Erythroblast (primary cell): ENCODE measurements around the gene TMEM223.
"Not testable (repeated sequence)": the region's sequence is repeated elsewhere in the genome, so short reads cannot be mapped to it uniquely, and the experiment has no call there.

Experiments
- DNase-seq, 2 experiments: peaks; one replicate each; lab custom pipeline; 2025; lab: John Stamatoyannopoulos, UW
- GATA1 ChIP-seq: IDR thresholded peaks from 2 replicates; pipeline ENCODE4 v1.6.1; 2011; ENCODE audit warnings: low read depth, mild to moderate bottlenecking, control low read depth, low read length, moderate library complexity
- POLR2A ChIP-seq: IDR thresholded peaks from 2 replicates; pipeline ENCODE4 v1.6.1; 2011; ENCODE audit warnings: mild to moderate bottlenecking, low read length

TMEM223 gene

DNA sequence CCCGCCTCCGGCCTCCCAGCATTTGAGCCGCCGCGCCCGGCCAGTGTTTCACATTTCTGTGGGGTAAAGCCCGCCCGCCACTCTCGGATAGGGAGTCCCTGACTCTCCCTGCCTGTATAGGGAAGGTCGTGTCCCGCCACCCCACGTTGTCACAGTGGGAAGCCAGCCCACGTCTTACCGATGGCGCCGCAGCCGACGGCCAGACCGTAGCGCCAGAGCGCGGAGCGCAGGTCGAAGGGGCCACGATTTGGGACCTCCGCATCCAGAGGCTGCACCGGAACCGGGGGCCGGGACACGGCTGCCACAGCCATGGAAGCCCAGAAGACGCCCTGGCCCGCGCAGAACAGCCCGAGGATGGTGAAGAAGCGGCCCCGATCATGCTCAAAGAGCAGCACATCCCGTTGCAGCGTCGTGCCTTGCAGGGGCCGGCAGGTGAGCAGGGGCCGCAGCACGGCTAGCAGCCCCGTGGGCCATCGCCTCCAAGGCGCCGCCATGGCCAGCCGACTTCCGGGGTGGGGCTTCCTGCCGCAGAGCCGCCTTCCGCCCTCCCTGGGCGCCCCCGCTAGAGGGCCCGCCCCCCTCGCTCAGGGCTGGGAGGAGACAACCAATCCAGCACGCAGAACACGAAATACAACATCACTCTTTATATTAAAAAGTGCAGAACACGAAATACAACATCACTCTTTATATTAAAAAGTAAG, at the start of gene TMEM223:
Gene TMEM223 (minus strand): TSS at position 506 of the 701 bp plus-strand sequence. CDS start 12 bp downstream, at position 494.
- TF ChIP-seq POLR2A (peak; percentile 87), GATA1 (no peak)
- peak; percentile 87 to 91 for DNase-seq

DNA sequence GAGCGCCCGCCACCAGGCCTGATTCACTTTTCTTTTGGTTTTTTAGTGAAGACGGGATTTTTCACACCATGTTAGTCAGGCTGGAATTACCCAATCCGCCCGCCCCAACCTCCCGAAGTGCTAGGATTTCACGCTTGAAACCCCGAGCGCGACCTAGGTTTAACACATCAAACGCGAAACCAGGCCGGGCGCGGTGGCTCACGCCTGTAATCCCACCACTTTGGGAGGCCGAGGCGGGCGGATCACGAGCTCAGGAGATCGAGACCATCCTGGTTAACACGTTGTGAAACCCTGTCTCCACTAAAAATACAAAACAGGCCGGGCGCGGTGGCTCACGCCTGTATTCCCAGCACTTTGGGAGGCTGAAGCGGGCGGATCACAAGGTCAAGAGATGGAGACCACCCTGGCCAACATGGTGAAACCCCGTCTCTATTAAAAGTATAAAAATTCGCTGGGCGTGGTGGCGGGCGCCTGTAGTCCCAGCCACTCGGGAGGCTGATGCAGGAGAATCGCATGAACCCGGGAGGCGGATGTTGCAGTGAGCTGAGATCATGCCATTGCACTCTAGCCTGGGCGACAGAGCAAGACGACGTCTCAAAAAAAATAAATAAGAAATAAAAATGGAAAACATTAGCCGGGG, 49.0 kb upstream of the TMEM223 start:
- DNase-seq, result peak; percentile 73 to 88

GRCh38 chr11:62839050-62839945, 47.5 kb upstream of the TMEM223 start, which contains the start of gene WDR74:
Gene WDR74, minus strand, starts transcription at chr11:62839590. Its CDS starts 20 bp downstream, at chr11:62839570.
- peak; percentile 95 to 96 for DNase-seq
- peak; percentile 94 for TF ChIP-seq POLR2A
- TF ChIP-seq GATA1, result no peak

- no peak for DNase-seq
- TF ChIP-seq GATA1, result no peak
- TF ChIP-seq POLR2A, result no peak
Observed at GRCh38 chr11:62835336-62835735, 43.5 kb upstream of the TMEM223 start.

- no peak for TF ChIP-seq POLR2A
- no peak for TF ChIP-seq GATA1
- no peak for DNase-seq
Observed at GRCh38 chr11:62832336-62833234, 40.8 kb upstream of the TMEM223 start, which contains the start of gene TEX54. Gene TEX54, minus strand, starts transcription at chr11:62832841.

GRCh38 chr11:62831520-62832335, 39.9 kb upstream of the TMEM223 start, which contains the start of gene STX5:
Gene STX5, minus strand, starts transcription at chr11:62832051. Its CDS starts 808 bp downstream, at chr11:62831243.
- DNase-seq, result peak; percentile 99 to 100
- no peak for TF ChIP-seq GATA1
- TF ChIP-seq POLR2A, result peak; percentile 86

GRCh38 chr11:62830904-62831519, 39.2 kb upstream of the TMEM223 start:
- TF ChIP-seq POLR2A, result no peak
- no peak for TF ChIP-seq GATA1
- peak in 1 of 2 experiments; percentile 79 for DNase-seq

DNA sequence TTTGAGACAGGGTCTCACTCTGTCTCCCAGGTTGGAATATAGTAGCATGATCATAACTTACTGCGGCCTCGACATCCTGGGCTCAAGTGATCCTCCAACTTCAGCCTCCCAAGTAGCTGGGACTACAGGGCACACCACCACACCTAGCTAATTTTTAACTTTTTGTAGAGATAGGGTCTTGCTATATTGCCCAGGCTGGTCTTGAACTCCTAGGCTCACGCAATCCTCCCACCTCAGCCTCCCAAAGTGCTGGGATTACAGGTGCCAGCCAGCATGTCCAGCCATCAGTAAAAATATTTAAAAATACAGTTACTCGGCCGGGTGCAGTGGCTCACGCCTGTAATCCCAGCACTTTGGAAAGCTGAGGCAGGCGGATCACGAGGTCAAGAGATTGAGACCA, 36.3 kb upstream of the TMEM223 start:
- not testable (repeated sequence) for DNase-seq

- no peak for DNase-seq
- TF ChIP-seq GATA1 (no peak), POLR2A (no peak)
Observed at GRCh38 chr11:62823677-62824076, 31.9 kb upstream of the TMEM223 start.

GRCh38 chr11:62817129-62817528, 25.3 kb upstream of the TMEM223 start:
- TF ChIP-seq POLR2A, result no peak
- DNase-seq, result no peak

DNA sequence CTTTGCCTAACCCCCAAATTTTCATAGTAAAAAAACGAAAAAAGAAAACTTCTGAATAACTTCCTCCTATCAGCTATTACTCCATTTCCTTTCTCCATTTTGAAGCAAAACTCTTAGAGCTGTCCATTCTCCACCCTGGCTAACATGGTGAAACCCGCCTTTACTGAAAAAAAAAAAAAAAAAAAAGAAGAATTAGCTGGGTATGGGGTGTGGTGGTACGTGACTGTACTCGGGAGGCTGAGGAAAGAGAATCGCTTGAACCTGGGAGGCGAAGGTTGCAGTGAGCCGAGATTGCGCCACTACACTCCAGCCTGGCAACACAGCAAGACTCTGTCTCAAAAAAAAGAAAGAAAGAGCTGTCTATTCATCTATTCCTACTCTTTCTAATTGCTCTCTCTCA, 24.8 kb upstream of the TMEM223 start:
- no peak for TF ChIP-seq GATA1
- no peak for TF ChIP-seq POLR2A
- DNase-seq, result no peak

- TF ChIP-seq GATA1 (no peak), POLR2A (no peak)
Observed at GRCh38 chr11:62811659-62812058, 19.9 kb upstream of the TMEM223 start.

More at GRCh38 chr11:62811659-62812058, 19.9 kb upstream of the TMEM223 start:
- DNase-seq, result no peak
